Smooth muscle cell (in vitro differentiated cells): ENCODE results near the gene CYP27C1. TPM values are rescaled to one million over a fixed set of nuclear protein-coding genes. Genes with fewer than 3 reads are reported as not detected.

ENCODE experiments used
- DNase-seq: peaks from one replicate; lab custom pipeline; 2025; ENCODE audit not compliant: unreplicated experiment; lab: John Stamatoyannopoulos, UW
- H2AFZ ChIP-seq: fragments of 200-600 bp; sonication (generic); 2 replicates; pipeline ENCODE4 v1.6.0; 2016; ENCODE audit warnings: antibody characterized with exemption, low read depth, mild to moderate bottlenecking
- H3F3A ChIP-seq: fragments of 200-600 bp; sonication (generic); 2 replicates; pipeline ENCODE4 v1.6.0; 2017; ENCODE audit warnings: antibody characterized with exemption, low read depth
- H3K27ac ChIP-seq: fragments of 200-600 bp; sonication (generic); 2 replicates; pipeline ENCODE4 v1.5.1; 2016; ENCODE audit warnings: low read depth, mild to moderate bottlenecking
- H3K27me3 ChIP-seq: fragments of 200-600 bp; sonication (generic); 2 replicates; pipeline ENCODE4 v1.6.1; 2016; ENCODE audit warnings: low read depth, mild to moderate bottlenecking
- H3K36me3 ChIP-seq: fragments of 200-600 bp; sonication (generic); 2 replicates; pipeline ENCODE4 v1.5.1; 2016; ENCODE audit warnings: low read depth
- H3K4me1 ChIP-seq: fragments of 200-600 bp; sonication (generic); 2 replicates; pipeline ENCODE4 v1.5.1; 2016; ENCODE audit warnings: low read depth
- H3K4me2 ChIP-seq: fragments of 200-600 bp; sonication (generic); 2 replicates; pipeline ENCODE4 v1.6.0; 2016; ENCODE audit warnings: mild to moderate bottlenecking
- H3K4me3 ChIP-seq: fragments of 200-600 bp; sonication (generic); 2 replicates; pipeline ENCODE4 v1.5.1; 2016; ENCODE audit warnings: mild to moderate bottlenecking
- H3K79me2 ChIP-seq: fragments of 200-600 bp; sonication (generic); 2 replicates; pipeline ENCODE4 v1.6.0; 2016; ENCODE audit warnings: low read depth, mild to moderate bottlenecking
- H3K9ac ChIP-seq: fragments of 200-600 bp; sonication (generic); 2 replicates; pipeline ENCODE4 v1.6.0; 2016; ENCODE audit warnings: low read depth
- H3K9me3 ChIP-seq: fragments of 200-600 bp; sonication (generic); replicated peaks from 2 replicates; pipeline ENCODE4 v1.5.1; 2016; ENCODE audit warnings: low read depth
- H4K20me1 ChIP-seq: fragments of 200-600 bp; sonication (generic); 2 replicates; pipeline ENCODE4 v1.6.0; 2016; ENCODE audit warnings: low read depth
- CTCF ChIP-seq: fragments of 200-600 bp; sonication (generic); IDR thresholded peaks from 2 replicates; pipeline ENCODE4 v1.5.1; 2017; ENCODE audit warnings: borderline replicate concordance, mild to moderate bottlenecking, antibody characterized with exemption; ENCODE audit not compliant: insufficient read depth, poor library complexity, severe bottlenecking
- WGBS: methylation state at CpG from one replicate; pipeline ENCODE4 v1.1.7; 2016; ENCODE audit warnings: low lambda C conversion rate; 5-methylcytosine and 5-hydroxymethylcytosine counted together
- polyA plus RNA-seq: library from polyadenylated mRNA; unstranded; fragments of >200 nt; fragmentation: Nextera tagmentation; extraction: Ambion mirVana; gene quantifications from 2 replicates; pipeline ENCODE4 v1.2.1, GENCODE V29; 2016
- total RNA-seq: library from RNA; depleted of rRNA; stranded (reverse); fragments of >200 nt; gene quantifications from 2 replicates; pipeline ENCODE4 v1.2.3, GENCODE V29; 2014

CYP27C1 gene
- total and polyA plus RNA-seq, 2 experiments from 2014 or later: 2.0 to 5.0 TPM

GRCh38 chr2:127160676-127161075 is 59.4 kb downstream of the CYP27C1 start:
- H4K20me1 ChIP-seq: no peaks in the 10 kb centered on the region
- H2AFZ ChIP-seq: no peak overlapping the region
- H3K79me2 ChIP-seq: no peaks in the 10 kb centered on the region
- TF ChIP-seq CTCF: no peak
- H3K4me3 ChIP-seq: no peak overlapping the region
- no peaks in the 10 kb centered on the region for H3K9me3 ChIP-seq
- H3F3A ChIP-seq: no peaks in the 10 kb centered on the region
- 62% methylated on average over 3 of the region's 3 CpGs for WGBS
- H3K36me3 ChIP-seq: no peaks in the 10 kb centered on the region
- H3K4me2 ChIP-seq: no peak overlapping the region
- H3K27ac ChIP-seq: no peak overlapping the region
- no peaks in the 10 kb centered on the region for H3K27me3 ChIP-seq
- no peak for DNase-seq
- no peak overlapping the region for H3K9ac ChIP-seq
- H3K4me1 ChIP-seq: no peaks in the 10 kb centered on the region

DNA sequence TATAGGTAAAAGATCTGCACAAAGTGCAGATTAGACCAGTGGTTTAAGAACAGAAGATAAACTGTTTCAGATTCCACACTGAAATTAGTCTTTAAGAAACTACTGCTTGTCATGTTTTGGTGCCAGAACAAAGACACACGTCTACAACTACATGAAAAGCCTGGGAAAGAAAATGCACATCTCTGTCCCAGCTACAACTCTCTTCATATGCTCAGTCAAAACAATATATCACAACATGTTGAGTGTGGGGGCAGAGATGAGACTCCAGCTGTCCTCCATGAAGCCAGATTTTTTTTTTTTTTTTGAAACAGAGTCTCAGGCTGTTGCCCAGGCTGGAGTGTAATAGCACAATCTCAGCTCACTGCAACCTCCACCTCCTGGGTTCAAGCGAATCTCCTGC is 60.6 kb downstream of the CYP27C1 start:
- H3K9me3 ChIP-seq: no peaks in the 10 kb centered on the region
- no peaks in the 10 kb centered on the region for H3K4me1 ChIP-seq
- WGBS: 91% methylated on average over 2 of the region's 2 CpGs
- no peaks in the 10 kb centered on the region for H4K20me1 ChIP-seq
- TF ChIP-seq CTCF: no peak
- H3K79me2 ChIP-seq: no peaks in the 10 kb centered on the region
- H3F3A ChIP-seq: no peaks in the 10 kb centered on the region
- H3K9ac ChIP-seq: no peak overlapping the region
- no peaks in the 10 kb centered on the region for H3K36me3 ChIP-seq
- H3K27me3 ChIP-seq: no peaks in the 10 kb centered on the region
- no peak overlapping the region for H3K4me2 ChIP-seq
- DNase-seq: no peak
- H2AFZ ChIP-seq: no peak overlapping the region
- H3K4me3 ChIP-seq: no peak overlapping the region
- H3K27ac ChIP-seq: no peak overlapping the region

DNA sequence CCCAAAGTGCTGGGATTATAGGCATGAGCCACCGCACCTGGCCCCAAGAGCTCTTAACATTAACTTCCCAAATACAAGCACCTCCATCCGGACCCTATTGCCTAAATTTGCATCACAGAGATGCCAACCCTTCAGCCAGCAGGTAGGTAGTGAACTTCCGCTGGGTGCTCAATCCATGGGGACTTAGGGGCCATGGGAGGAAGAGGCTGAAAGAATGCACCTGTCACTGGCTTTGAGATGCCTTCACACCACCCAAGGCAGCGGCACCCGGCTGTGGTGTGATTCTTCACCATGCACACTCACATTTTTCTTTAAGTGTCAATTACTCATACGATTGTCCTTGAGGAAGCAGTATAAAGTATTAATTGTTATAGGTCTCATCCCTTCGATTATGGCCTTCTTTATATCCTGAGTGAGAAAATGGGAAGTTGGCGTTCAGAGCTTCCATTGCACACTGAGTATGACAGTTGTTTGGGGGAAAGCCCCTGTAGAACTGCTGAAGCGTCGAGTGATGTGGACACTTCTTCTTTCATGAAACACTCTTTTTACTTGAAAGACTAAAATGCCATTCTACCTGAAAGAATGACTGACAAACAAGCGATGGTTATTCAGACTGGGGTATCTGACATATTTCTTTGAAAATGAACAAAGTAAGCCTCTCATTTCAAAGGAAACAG is 61.3 kb downstream of the CYP27C1 start:
- Histone ChIP-seq H3K27ac (no peak overlapping the region), H3K79me2 (no peaks in the 10 kb centered on the region), H3K9me3 (no peaks in the 10 kb centered on the region), H3F3A (no peaks in the 10 kb centered on the region), H3K4me3 (no peak overlapping the region), H3K27me3 (no peaks in the 10 kb centered on the region), H4K20me1 (no peaks in the 10 kb centered on the region), H3K36me3 (no peaks in the 10 kb centered on the region), H3K9ac (no peak overlapping the region), H3K4me2 (no peak overlapping the region), H2AFZ (no peak overlapping the region), H3K4me1 (no peaks in the 10 kb centered on the region)
- 90% methylated on average over 11 of the region's 11 CpGs for WGBS
- TF ChIP-seq CTCF: no peak
- no peak for DNase-seq
